HG02970 (cell line): Measurements from ENCODE around the gene SLC38A1.
A peak's percentile ranks its signal among the peaks of the same experiment; 100 is the strongest.
"Not testable (repeated sequence)": the region's sequence is repeated elsewhere in the genome, so short reads cannot be mapped to it uniquely, and the experiment has no call there.

Experiments
- ATAC-seq: cut with Tn5 transposase; IDR thresholded peaks from one replicate; pipeline ENCODE4 v1.9.1; 2021; ENCODE audit warnings: mild to moderate bottlenecking, moderate library complexity, moderate number of reproducible peaks; ENCODE audit not compliant: unreplicated experiment, low FRiP score

Gene SLC38A1

DNA sequence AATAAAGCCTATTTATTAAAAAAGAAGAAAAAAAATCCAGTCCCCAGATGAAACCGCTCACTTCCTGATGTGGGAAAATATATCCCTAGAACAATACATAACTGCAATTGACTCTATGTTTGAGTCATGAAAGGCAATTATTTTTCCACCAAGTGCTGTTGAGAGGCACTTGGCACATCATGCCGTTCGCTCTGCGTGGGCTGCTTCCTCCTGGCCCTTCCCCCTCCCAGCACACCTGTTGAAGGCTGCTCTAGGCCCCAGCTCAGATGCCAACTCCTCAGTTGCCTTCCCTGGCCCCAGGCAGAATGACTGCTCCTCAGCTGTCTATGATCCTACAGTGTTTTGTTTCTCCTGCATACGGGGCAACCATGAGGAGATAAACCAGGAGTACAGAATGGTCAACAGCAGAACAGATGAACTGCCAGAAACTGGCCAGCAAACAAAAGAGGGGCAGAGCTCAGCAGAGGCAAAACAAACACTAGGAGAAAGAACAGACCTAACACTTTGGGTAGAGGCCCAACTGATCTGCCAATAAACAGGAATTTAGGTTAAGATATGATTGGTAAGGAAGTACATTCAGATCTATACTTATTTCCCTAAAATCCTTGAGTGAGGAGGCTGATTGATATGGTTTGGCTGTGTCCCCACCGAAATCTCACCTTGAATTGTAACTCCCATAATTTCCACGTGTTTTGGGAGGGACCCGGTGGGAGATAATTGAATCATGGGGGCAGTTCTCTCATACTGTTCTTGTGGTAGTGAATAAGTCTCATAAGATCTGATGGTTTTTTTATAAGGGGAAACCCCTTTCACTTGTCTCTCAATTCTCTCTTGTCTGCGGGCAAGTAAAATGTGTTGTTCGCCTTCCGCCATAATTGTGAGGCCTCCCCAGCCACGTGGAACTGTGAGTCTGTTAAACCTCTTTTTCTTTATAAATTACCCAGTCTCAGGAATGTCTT is 58.6 kb downstream of the SLC38A1 start:
- peak; percentile 45 for ATAC-seq

DNA sequence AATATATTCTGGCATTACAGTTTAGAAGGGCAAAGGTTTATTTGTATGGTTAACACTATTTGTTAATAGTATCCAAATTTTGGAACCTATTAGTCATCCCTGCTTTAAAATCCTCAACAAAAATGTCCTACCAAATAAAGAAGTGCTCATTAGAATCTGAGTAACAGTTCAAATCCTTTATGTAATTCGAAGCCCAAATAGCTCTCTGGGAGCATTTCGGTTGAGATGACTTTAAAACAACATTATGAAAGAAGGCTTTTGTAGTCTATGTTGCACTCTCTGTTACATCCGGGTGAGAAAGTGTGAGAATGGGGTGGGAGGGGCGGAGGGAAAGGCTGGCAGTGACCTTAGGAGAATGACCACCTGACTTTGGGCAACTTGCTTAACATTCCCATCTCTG is 59.7 kb downstream of the SLC38A1 start:
- ATAC-seq: no peak

DNA sequence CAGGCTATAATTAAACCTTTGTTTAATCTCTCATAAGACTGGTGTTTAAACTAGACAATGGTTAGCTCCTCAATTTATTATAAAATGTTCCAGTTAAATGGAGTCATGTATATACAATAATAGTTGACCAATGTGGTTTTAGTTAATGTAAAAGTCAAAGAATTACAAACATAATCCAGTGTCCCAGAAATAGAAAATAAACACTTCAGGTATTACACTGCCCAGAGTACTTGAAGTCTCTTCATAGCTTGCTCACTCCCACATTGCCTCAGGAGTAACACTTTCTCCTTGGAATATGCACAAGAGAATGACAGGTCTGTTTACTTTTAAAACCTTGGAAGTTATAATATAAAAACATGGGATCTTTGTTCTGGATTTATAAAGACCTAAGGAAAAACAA is 60.5 kb downstream of the SLC38A1 start:
- no peak for ATAC-seq

DNA sequence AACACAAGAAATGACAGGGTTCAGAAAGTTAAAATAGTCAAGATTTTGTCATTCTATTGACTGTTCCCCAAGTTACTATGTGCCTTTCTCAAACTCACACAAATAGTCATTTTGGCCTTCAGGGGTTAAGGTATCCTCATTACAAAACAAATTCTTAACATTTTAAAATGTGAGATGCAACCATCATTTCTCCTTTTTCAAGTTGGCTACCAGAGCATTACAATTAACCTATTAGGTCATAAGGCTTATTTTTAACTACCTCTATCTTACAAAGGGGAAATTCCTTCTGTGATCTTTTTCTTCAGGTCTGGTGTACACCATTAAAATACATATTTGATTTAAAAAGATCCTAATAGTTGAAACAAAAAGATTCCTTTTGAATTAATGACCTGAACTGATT is 61.2 kb downstream of the SLC38A1 start:
- ATAC-seq: no peak

DNA sequence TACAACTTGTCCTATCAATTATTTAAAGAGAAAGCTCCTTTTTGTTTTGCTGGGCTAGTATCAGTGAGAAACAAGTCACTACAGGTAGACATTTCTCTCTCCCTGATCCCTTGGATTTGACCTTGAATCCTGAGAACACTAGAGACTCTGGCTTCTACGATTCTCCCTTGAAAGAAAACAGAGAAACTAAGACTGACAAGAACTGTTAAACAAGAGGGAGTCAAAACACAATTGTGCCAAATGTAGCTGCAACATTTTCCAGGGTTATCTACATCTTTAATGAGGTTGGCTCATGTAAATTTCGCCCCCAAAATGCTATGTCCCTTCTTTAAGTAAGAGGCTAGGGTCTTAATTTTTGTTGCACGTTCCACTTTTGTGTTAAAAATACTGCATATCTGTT is 62.4 kb downstream of the SLC38A1 start:
- ATAC-seq: no peak

DNA sequence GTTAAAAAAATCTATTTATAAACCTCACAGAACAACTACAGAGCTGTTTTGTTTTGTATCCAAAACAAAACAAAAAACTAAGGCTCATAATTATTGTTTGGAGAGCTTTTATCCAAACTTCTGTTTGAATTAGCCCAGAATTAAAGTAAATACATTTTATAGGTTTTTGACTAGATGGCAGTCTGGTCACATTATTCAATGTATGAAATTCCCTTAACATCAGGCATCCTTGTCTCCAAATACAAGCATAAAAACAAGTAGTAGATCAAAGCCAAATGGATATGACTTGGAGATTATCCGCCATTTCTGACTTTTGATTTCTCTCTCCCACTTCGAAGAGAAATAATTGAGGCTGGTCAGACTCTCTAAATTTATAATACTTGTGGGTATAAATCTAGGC is 63.5 kb downstream of the SLC38A1 start:
- no peak for ATAC-seq

DNA sequence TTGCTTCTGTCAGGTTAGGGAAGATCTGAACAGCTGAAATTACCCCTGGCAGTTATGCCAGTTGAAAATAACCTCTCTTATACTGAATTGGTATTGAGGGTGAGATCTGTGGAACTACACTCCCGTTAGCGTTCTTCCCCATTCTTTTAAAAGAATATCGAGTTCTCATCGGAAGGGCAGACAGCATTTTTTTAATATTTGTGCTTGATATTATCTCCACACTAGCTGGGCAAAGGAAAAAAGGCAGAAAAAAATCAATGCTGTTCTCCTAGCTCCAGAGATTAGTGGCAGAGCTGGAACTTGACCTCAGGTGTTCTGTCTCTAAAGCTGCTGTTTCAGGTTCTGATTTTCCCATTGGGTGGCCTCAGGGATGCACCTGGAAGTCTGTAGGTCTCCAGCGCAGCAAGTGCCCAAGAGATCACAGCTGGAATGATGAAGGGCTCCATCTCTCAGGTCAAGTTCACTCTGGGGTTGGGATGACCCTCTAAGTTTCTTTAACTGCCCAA is 67.5 kb downstream of the SLC38A1 start:
- ATAC-seq: no peak

DNA sequence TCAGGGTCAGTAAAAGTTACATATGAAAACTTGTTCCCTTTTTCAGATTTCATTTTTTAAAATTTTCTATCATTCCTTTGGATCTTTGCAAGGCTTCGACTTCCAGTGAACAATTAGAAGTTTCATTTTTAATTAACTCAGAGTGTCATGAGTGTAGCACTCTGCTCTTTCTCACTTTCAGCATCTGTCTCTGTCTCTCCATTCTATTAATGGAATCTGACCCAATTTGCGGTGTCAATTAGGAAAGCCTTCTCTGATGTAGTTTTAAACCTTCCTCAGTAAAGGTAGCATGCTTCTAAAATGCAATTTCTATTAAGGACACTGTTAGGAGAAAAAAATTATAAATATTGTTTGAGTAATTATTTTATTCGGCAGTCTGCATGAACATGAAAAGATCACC is 68.3 kb downstream of the SLC38A1 start:
- no peak for ATAC-seq

DNA sequence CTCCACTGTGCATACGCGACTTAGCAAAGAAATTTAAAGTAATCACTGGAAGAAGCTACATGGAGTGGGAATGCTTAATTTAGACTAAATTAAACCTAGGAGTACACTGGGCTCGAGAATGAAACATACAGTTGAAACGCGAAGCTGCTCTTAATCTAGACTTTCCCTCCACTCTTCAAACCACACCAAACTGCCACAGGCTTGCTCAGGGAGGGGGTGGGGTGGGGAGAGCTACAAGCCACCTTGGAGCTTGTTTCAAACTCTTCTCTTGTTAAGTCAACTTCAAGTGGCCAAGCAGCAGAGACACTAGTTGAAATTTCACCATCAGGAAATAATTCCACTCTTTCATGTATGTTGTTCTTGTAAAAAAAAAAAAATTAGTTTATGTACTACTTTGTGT is 69.9 kb downstream of the SLC38A1 start:
- no peak for ATAC-seq

DNA sequence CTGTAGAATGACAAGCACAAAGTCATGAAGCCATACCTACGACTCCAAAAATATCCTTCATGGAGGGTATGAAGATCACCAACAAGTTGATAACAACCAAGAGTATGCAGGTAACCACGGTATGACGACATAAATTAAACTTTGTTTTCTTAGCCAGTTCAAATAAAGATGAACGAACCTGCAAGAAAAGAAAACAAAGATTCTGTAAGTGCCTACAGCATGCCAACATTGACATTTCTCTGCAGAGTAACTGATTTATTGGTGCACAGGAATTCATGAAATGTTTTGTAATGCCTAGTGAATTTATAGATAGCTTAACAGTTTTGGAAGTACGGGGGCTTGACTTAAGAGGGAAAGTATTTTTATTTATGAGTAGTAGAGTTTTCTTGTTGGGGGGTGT is 71.0 kb downstream of the SLC38A1 start:
- no peak for ATAC-seq

DNA sequence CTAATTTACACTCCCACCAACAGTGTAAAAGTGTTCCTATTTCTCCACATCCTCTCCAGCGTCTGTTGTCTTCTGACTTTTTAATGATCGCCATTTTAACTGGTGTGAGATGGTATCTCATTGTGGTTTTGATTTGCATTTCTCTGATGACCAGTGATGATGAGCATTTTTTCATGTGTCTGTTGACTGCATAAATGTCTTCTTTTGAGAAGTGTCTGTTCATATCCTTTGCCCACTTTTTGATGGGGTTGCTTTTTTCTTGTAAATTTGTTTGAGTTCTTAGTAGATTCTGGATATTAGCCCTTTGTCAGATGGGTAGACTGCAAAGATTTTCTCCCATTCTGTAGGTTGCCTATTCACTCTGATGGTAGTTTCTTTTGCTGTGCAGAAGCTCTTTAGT is 78.3 kb downstream of the SLC38A1 start:
- ATAC-seq: not testable (repeated sequence)

DNA sequence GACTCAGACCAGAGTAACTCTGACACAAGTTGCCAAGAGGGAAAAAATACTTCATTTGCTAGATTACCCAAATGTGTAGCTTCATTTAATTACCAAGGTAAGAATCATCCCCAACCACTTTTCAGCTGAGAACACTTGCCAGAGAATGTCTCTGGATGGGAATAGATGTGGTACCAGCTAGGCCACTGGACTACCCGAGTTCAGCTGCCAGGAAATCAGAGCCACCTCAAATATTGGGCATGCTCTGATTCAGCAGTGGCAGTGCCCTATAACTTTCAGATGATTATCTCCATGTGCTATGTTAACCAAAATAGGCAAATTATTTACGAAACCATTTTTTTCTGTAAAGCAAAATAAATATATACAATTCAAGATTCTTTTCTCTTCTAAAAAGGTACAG is 80.7 kb downstream of the SLC38A1 start:
- ATAC-seq: no peak

DNA sequence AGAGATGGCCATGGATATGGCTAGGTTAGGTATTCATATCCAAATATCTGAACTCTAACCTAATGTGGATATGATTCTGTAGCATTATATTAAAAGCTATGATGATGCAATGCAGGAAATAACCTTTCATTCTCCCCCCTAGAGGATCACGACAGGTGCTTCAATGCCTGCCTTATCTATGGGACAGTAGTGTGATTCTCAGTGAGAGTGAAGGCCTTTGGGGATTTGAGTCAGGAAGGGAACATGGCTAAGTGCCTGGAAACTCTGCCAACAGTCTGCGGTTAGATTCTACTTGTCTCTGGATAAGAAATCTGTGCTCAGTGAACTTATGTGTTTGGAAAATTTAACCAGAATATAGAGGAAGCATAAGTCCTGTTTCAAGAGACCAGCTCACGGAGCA is 81.8 kb downstream of the SLC38A1 start:
- no peak for ATAC-seq

DNA sequence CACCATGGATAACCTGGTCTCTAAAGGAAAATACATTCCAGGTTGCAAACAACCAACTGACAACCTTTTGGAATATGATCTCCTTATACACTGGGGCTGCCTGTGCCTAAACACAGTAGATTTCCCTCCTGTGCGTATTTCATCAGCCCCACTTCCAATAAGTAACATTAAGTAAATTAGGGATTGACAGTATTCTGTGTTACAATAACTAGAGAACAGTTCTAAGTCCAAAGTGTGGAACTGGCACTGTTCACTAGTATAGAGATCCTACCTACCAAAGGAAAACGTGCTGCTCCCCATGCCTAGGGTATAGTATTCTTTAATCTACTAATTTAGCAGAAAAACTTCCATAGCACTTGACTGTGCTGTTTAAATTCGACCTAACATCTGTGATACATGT is 82.8 kb downstream of the SLC38A1 start:
- no peak for ATAC-seq

DNA sequence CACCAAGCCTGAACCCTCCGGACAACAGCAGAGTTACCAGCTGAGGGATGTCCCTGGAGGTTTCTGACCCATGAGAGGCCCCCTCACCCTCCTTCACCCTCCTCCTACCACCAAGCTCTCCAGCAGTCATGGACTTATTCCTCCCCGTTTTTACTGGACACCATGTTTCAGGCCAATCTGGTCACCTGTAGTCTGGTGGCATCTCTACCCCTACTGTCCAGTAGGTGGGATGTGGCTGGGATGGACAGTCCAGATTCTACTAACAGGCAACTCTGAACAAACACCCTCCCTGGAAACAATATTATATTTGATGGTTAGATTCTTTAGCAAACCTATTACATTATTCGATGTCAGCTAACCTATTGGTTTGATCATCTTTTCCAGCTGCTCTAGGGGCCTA is 83.2 kb downstream of the SLC38A1 start:
- ATAC-seq: no peak

DNA sequence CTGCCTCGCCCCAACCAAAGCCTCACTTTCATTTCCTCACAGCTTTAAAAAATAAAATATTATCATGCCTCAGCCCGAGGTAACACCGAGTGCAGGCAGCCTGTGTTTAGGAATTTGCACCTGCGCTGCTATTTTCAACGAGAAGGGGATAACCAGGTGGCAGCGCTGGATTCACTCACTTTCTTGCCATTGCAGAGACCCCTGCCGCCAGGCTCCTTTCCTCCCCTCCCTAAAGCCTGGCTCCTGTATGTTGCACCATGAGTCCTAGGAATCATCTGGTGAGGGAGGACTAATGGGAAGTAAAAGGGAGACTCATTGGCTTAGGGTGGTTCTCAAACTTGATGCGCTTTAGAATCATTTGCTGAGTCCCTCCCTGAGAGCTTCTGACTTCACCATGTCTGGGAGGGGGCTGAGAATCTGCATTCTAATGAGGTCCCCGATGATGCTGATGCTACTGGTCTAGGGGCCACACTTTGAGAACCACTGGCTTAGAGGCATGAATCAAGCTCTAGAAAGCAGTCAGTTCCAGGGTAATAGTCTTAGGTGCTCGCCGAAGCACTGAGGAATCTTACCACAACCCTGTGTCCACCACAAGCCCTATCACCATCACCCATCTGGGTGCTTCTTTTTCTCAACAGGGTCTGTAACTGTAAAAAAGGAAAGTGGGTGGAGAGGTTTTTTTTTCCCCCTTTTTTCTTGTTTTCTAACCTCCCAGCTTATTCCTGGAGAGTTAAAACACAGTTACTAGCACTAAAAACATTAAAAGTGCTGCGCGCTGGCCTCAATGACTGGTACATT is 83.8 kb downstream of the SLC38A1 start:
- ATAC-seq: no peak

DNA sequence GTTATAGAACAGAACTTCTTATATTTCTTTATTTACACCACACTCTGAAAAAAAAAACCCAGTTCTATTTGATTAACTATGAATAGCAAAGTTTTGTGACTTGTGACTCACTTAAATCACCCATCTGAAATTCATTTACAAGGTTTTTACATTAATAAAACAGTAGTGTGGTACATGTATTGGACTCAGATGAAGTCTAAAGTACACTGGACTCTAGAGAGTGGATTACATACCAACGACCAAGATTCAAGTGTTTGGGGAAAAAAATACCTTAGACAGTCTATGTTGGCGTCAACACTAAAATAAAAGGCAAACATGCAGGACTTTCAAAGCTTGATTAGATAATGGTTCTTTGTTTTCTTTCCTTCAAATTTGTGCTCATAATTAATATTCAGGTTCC is 85.7 kb downstream of the SLC38A1 start:
- ATAC-seq: no peak

DNA sequence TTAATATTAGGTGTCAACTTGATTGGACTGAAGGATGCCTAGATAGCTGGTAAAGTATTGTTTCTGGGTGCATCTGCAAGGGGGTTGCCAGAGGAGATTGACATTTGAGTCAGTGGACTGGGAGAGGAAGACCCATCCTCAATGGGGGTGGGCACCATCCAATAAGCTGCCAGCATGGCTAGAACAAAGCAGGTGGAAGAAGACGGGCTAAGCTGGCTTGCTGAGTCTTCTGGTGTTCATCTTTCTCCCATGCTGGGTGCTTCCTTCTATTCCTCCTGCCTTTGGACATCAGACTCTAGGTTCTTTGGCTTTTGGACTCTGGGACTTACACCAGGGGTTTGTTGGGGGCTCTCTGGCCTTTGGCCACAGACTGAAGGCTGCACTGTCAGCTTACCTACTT is 87.4 kb downstream of the SLC38A1 start:
- ATAC-seq: no peak

DNA sequence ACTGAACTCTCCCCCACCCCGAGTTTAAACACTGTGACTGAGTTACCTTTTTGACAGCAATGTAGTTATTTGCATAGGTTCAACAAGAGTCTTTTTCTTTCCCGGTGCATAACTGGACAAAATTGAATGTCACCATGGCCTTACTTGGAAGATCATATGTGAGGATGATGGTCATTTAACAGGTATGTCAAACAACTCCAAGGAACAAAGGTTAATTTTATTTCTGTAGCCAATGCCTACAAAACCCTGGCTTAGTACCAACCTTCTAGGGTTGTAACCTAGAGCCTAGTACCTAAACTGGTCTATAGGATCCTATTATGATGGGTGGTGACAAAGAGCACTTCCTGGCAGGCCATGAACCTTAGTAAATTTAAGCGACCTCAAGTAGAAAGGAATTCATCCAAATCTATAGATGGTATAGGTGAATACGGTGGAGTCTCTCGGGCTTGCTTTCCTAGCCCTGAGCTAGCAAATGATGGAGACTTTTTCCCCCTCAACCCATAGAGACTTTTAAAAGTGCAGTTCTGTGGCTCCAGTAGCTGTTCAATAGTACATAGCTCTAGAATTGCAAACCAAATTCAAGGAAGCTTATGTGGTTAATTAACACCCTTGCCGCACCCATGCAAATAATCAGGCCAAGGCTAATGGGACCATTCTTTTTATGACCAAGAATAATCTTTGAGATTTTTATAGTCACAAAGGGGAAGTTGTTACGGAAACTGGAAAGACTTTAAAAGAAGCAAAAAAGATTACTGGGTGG is 89.0 kb downstream of the SLC38A1 start:
- ATAC-seq: no peak

DNA sequence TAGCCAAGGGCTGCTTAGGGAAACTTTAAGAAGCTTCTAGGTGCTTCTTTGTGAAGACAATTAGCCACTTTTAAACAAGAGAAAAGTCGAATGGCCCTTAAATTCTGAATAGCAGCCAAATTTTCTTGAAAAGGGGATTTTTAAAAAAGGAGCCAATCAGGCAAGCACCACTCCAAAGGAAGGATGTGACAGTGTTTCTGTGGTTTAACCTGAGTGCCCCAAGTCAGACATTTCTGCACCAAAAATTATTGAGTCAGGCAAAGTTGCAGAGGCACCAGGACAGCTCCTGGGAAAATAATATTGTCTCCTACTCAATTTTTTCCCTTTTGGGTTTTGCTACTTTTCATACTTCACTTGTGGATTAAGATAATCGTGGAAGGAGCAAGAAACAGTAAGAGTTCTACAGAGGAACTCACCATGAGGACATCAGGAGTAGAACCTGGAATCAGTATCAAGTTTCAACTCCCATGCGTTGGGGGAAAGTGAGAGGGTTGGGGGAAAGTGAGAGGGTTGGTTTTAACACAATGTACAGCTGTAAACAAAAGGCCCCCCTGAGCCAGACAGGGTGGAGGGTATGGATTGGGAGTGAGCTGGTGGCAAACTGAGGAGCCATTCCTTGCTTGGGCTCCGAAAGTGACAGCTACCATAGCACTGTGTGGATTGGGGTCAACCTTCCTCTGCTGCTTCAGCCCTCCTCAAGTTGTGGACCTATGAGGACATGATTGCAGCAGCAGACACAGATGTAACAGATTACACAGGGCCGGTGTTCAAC is 90.8 kb downstream of the SLC38A1 start:
- ATAC-seq: no peak
